VCaP (cell line): ENCODE measurements around the gene NUPR1.

Experiments used
- H3K27ac ChIP-seq: fragments of 450-650 bp; 2 replicates; pipeline ENCODE4 v1.5.1; 2017
- CTCF ChIP-seq: fragments of 450-650 bp; conservative IDR thresholded peaks from 2 replicates; pipeline ENCODE4 v1.5.1; 2017; ENCODE audit warnings: mild to moderate bottlenecking, moderate library complexity

The NUPR1 gene

GRCh38 chr16:28497861-28498599, 40.7 kb downstream of the NUPR1 start:
- no peak overlapping the region for H3K27ac ChIP-seq

GRCh38 chr16:28497386-28497785, 41.4 kb downstream of the NUPR1 start:
- TF ChIP-seq CTCF: no peak
- no peak overlapping the region for H3K27ac ChIP-seq

More at GRCh38 chr16:28497861-28498599, 40.7 kb downstream of the NUPR1 start:
- TF ChIP-seq CTCF: no peak

- no peak for TF ChIP-seq CTCF
- H3K27ac ChIP-seq: no peak overlapping the region
These were observed 41.9 kb downstream of the NUPR1 start for GRCh38 chr16:28496844-28497243.

- TF ChIP-seq CTCF: no peak
- no peak overlapping the region for H3K27ac ChIP-seq
These were observed 42.7 kb downstream of the NUPR1 start for GRCh38 chr16:28495795-28496749.

GRCh38 chr16:28495098-28495793, 43.5 kb downstream of the NUPR1 start:
- no peak overlapping the region for H3K27ac ChIP-seq
- no peak for TF ChIP-seq CTCF

- H3K27ac ChIP-seq: no peak within 1 kb of the TSS
- TF ChIP-seq CTCF: no peak
These were observed 44.5 kb downstream of the NUPR1 start, which contains the start of gene APOBR for GRCh38 chr16:28494121-28494851. TSS of gene APOBR (plus strand) at chr16:28494643. CDS start at chr16:28494682, 39 bp downstream.
